ENCODE results near the gene A1CF. TPM values are rescaled to one million over a fixed set of nuclear protein-coding genes. Genes with fewer than 3 reads are reported as not detected.

A1CF gene
- total RNA-seq, result not detected in 2 replicates

GRCh38 chr10:50885097-50885859, at the start of gene A1CF:
Gene A1CF, minus strand, starts transcription at chr10:50885627. Its CDS starts 25,687 bp downstream, at chr10:50859940.

Other genes starting within 250 kb of the A1CF start
- 2.6 and 2.9 TPM in 2 replicates for gene ASAH2B, start 145.7 kb downstream of the A1CF start, total RNA-seq
- gene PRKG1, start 188.9 kb upstream of the A1CF start, total RNA-seq, result 51.0 and 52.4 TPM in 2 replicates